H9 (cell line): Measurements from ENCODE around the gene TDRD7. TPM values are rescaled to one million over a fixed set of nuclear protein-coding genes. Genes with fewer than 3 reads are reported as not detected.
A peak's percentile ranks its signal among the peaks of the same experiment; 100 is the strongest.

ENCODE experiments used
- DNase-seq: peaks from one replicate; pipeline ENCODE4 v3.0.0-alpha.2; 2017
- H2AFZ ChIP-seq: one replicate; pipeline ENCODE4 v1.6.1; 2013; ENCODE audit warnings: mild to moderate bottlenecking, low read length, control low read depth, moderate library complexity
- H2AK5ac ChIP-seq: 2 replicates; pipeline ENCODE4 v1.6.1; 2013; ENCODE audit warnings: low read length, control low read depth, mixed read lengths; ENCODE audit not compliant: insufficient read length
- H2BK120ac ChIP-seq: one replicate; pipeline ENCODE4 v1.6.1; 2013; ENCODE audit warnings: low read depth, mild to moderate bottlenecking, low read length, control low read depth, inconsistent platforms; ENCODE audit not compliant: poor library complexity, severe bottlenecking
- H2BK12ac ChIP-seq: 2 replicates; pipeline ENCODE4 v1.6.1; 2013; ENCODE audit warnings: low read length, control low read depth, mixed read lengths, low read depth; ENCODE audit not compliant: insufficient read length
- H2BK15ac ChIP-seq: 2 replicates; pipeline ENCODE4 v1.6.1; 2013; ENCODE audit warnings: low read depth, low read length, control low read depth
- H2BK20ac ChIP-seq: one replicate; pipeline ENCODE4 v1.6.1; 2013; ENCODE audit warnings: low read depth, mild to moderate bottlenecking, low read length, control low read depth, inconsistent platforms; ENCODE audit not compliant: poor library complexity, severe bottlenecking
- H2BK5ac ChIP-seq: 2 replicates; pipeline ENCODE4 v1.6.1; 2013; ENCODE audit warnings: low read length, control low read depth, mixed read lengths; ENCODE audit not compliant: insufficient read length
- H3K14ac ChIP-seq: 2 replicates; pipeline ENCODE4 v1.6.1; 2013; ENCODE audit warnings: low read length, control low read depth; ENCODE audit not compliant: insufficient read depth
- H3K18ac ChIP-seq: 2 replicates; pipeline ENCODE4 v1.6.1; 2013; ENCODE audit warnings: low read depth, mild to moderate bottlenecking, mixed read lengths, low read length, control low read depth; ENCODE audit not compliant: insufficient read length
- H3K23ac ChIP-seq: 2 replicates; pipeline ENCODE4 v1.6.1; 2013; ENCODE audit warnings: low read length, control low read depth, mixed read lengths, low read depth; ENCODE audit not compliant: insufficient read length
- H3K23me2 ChIP-seq: 2 replicates; pipeline ENCODE4 v1.6.1; 2013; ENCODE audit warnings: low read depth, mild to moderate bottlenecking, mixed read lengths, low read length, control low read depth; ENCODE audit not compliant: insufficient read length, poor library complexity, severe bottlenecking
- H3K27ac ChIP-seq: 2 replicates; pipeline ENCODE4 v1.5.1; 2013; ENCODE audit warnings: low read length, control low read depth, mixed read lengths, low read depth; ENCODE audit not compliant: insufficient read length
- H3K27me3 ChIP-seq: 2 replicates; pipeline ENCODE4 v1.6.1; 2013; ENCODE audit warnings: low read length, control low read depth, inconsistent platforms; ENCODE audit not compliant: insufficient read depth
- H3K4ac ChIP-seq: 2 replicates; pipeline ENCODE4 v1.6.1; 2013; ENCODE audit warnings: low read depth, mild to moderate bottlenecking, control low read depth, inconsistent platforms, low read length, moderate library complexity
- H3K4me1 ChIP-seq: 2 replicates; pipeline ENCODE4 v1.6.1; 2013; ENCODE audit warnings: low read length, control low read depth, inconsistent platforms; ENCODE audit not compliant: insufficient read depth
- H3K4me2 ChIP-seq: 2 replicates; pipeline ENCODE4 v1.6.1; 2013; ENCODE audit warnings: low read length, control low read depth, mixed read lengths; ENCODE audit not compliant: insufficient read length, insufficient read depth
- H3K56ac ChIP-seq: 2 replicates; pipeline ENCODE4 v1.6.1; 2013; ENCODE audit warnings: low read depth, mild to moderate bottlenecking, mixed read lengths, low read length, control low read depth; ENCODE audit not compliant: insufficient read length
- H3K79me1 ChIP-seq: 2 replicates; pipeline ENCODE4 v1.6.1; 2013; ENCODE audit warnings: low read depth, mild to moderate bottlenecking, moderate library complexity, low read length, control low read depth, inconsistent platforms; ENCODE audit not compliant: insufficient read depth, poor library complexity, severe bottlenecking
- H3K79me2 ChIP-seq: 2 replicates; pipeline ENCODE4 v1.6.1; 2013; ENCODE audit warnings: low read length, control low read depth, inconsistent platforms; ENCODE audit not compliant: insufficient read depth
- H3K9ac ChIP-seq: 2 replicates; pipeline ENCODE4 v1.6.1; 2013; ENCODE audit warnings: low read length, control low read depth, mixed read lengths; ENCODE audit not compliant: insufficient read length; ENCODE audit errors: extremely low read depth
- H3K9me3 ChIP-seq: one replicate; pipeline ENCODE4 v1.6.1; 2013; ENCODE audit warnings: low read depth, low read length, inconsistent platforms; ENCODE audit not compliant: control insufficient read depth
- H3T11ph ChIP-seq: one replicate; pipeline ENCODE4 v1.6.1; 2013; ENCODE audit warnings: mild to moderate bottlenecking, low read length, control low read depth, inconsistent platforms
- H4K20me1 ChIP-seq: one replicate; pipeline ENCODE4 v1.6.1; 2013; ENCODE audit not compliant: control insufficient read depth, insufficient read length, insufficient read depth
- H4K5ac ChIP-seq: 2 replicates; pipeline ENCODE4 v1.6.1; 2013; ENCODE audit warnings: low read depth, mild to moderate bottlenecking, mixed read lengths, low read length, control low read depth; ENCODE audit not compliant: insufficient read length
- H4K8ac ChIP-seq: replicated peaks from 2 replicates; pipeline ENCODE4 v1.6.1; 2013; ENCODE audit warnings: low read length, control low read depth, mixed read lengths, low read depth; ENCODE audit not compliant: insufficient read length
- H4K91ac ChIP-seq: 2 replicates; pipeline ENCODE4 v1.6.1; 2013; ENCODE audit warnings: low read depth, mild to moderate bottlenecking, moderate library complexity, mixed read lengths, low read length, control low read depth; ENCODE audit not compliant: insufficient read length
- H3K27ac Mint-ChIP-seq, 3 experiments: 2 replicates in 2 of 3; 3 replicates in 1 of 3; pipeline ENCODE4 v1.8.0; 2020 to 2021; ENCODE audit warnings: mixed read lengths in 3 of 3, mild to moderate bottlenecking in 1 of 3, moderate library complexity in 1 of 3
- H3K27me3 Mint-ChIP-seq: 2 replicates; pipeline ENCODE4 v1.8.0; 2021; ENCODE audit warnings: low read depth, mild to moderate bottlenecking, moderate library complexity, mixed read lengths
- H3K36me3 Mint-ChIP-seq, 3 experiments: 2 replicates in 2 of 3; 3 replicates in 1 of 3; pipeline ENCODE4 v1.8.0; 2020 to 2021; ENCODE audit warnings: low read depth in 3 of 3, mixed read lengths in 3 of 3; ENCODE audit not compliant: insufficient read depth in 1 of 3
- H3K4me1 Mint-ChIP-seq, 2 experiments: 2 replicates each; pipeline ENCODE4 v1.8.0; 2020; ENCODE audit warnings: mixed read lengths in 2 of 2
- H3K4me3 Mint-ChIP-seq, 2 experiments: 2 replicates in 1 of 2; 3 replicates in 1 of 2; pipeline ENCODE4 v1.8.0; 2020 to 2021; ENCODE audit warnings: mild to moderate bottlenecking in 2 of 2, mixed read lengths in 2 of 2, moderate library complexity in 1 of 2
- H3K9me3 Mint-ChIP-seq, 2 experiments: 2 replicates in 1 of 2; 3 replicates in 1 of 2; pipeline ENCODE4 v1.8.0; 2020; ENCODE audit warnings: mild to moderate bottlenecking in 2 of 2, mixed read lengths in 2 of 2, moderate library complexity in 1 of 2
- WGBS: extraction: QIAGEN DNeasy Blood & Tissue Kit; methylation state at CpG from one replicate; pipeline ENCODE4 v1.1.7; 2013; ENCODE audit warnings: missing lambda C conversion rate, low lambda C conversion rate, mixed read lengths; ENCODE audit not compliant: insufficient read length; ENCODE audit errors: extremely low coverage; 5-methylcytosine and 5-hydroxymethylcytosine counted together
- total RNA-seq: library from RNA; stranded (reverse); gene quantifications from 2 replicates; pipeline ENCODE4 v1.2.1, GENCODE V29; 2021
- TF ChIP-seq, protein P1 (sequence below): fragments of 200-600 bp; sonication (generic); conservative IDR thresholded peaks from 3 replicates; pipeline ENCODE4 v1.8.0; 2021; ENCODE audit warnings: antibody characterized with exemption, mild to moderate bottlenecking

The TDRD7 gene
- total RNA-seq, 1 experiment from 2014 or later = 5.1 TPM

DNA sequence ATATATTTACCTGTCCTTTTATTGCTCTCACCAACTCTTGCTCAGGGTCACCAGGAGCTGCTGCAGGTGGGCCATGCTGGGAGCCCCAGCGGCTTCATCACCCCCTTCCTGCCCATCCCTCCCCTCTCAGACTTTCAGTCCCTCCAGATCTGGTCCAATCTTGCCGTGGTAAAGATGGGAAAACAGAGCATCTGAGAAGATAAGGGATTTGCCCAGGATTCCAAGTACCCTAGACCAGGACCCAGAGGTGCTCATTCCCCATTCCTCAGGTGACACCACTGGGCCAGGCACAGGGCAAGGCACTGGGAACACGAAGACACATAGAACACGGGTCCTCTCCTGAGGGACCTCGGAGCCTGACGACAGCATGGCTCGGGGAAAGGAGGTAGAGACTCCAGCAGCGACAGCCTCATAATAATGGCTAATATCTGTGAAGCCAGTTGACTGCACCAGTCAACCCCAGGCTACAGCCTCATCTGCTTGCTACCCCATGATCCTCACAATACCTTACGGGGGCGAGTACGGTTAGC, 107.6 kb downstream of the TDRD7 start:
- Histone ChIP-seq H3K18ac (no peak overlapping the region), H4K20me1 (no peaks in the 10 kb centered on the region), H2AK5ac (no peak overlapping the region), H3K14ac (no peak overlapping the region), H2AFZ (no peak overlapping the region), H3K27ac (no peak overlapping the region), H3K9ac (no peak overlapping the region), H3K23ac (no peak overlapping the region), H3K56ac (no peak overlapping the region), H3K79me2 (no peaks in the 10 kb centered on the region), H2BK20ac (no peak overlapping the region), H3T11ph (no peak overlapping the region), H3K79me1 (no peaks in the 10 kb centered on the region), H3K4ac (no peak overlapping the region), H4K8ac (no peak overlapping the region), H3K4me2 (no peak overlapping the region), H4K91ac (no peak overlapping the region), H2BK120ac (no peak overlapping the region), H3K27me3 (no peaks in the 10 kb centered on the region; the same call in 1 of the 2 replicates), H3K4me1 (no peaks in the 10 kb centered on the region), H2BK12ac (no peak overlapping the region), H2BK5ac (no peak overlapping the region), H4K5ac (no peak overlapping the region), H3K9me3 (no peaks in the 10 kb centered on the region), H3K23me2 (no peaks in the 10 kb centered on the region), H2BK15ac (no peak overlapping the region)
- peaks cover 10 to 16% of the 10 kb centered on the region in 2 experiments for H3K4me1 Mint-ChIP-seq
- peak overlapping the region in 1 of 3 experiments; percentile 42; a peak in 1 of 7 replicates for H3K27ac Mint-ChIP-seq
- WGBS = no CpG with 5 or more reads among the region's 11 CpGs
- DNase-seq = no peak
- peaks cover 2% of the 10 kb centered on the region for H3K27me3 Mint-ChIP-seq
- TF ChIP-seq, protein P1, sequence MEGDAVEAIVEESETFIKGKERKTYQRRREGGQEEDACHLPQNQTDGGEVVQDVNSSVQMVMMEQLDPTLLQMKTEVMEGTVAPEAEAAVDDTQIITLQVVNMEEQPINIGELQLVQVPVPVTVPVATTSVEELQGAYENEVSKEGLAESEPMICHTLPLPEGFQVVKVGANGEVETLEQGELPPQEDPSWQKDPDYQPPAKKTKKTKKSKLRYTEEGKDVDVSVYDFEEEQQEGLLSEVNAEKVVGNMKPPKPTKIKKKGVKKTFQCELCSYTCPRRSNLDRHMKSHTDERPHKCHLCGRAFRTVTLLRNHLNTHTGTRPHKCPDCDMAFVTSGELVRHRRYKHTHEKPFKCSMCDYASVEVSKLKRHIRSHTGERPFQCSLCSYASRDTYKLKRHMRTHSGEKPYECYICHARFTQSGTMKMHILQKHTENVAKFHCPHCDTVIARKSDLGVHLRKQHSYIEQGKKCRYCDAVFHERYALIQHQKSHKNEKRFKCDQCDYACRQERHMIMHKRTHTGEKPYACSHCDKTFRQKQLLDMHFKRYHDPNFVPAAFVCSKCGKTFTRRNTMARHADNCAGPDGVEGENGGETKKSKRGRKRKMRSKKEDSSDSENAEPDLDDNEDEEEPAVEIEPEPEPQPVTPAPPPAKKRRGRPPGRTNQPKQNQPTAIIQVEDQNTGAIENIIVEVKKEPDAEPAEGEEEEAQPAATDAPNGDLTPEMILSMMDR = no peak
- H3K4me3 Mint-ChIP-seq = no peak overlapping the region
- no peaks in the 10 kb centered on the region for H3K9me3 Mint-ChIP-seq
- no peaks in the 10 kb centered on the region; a peak in 1 of 7 replicates for H3K36me3 Mint-ChIP-seq
